ENCODE data around the gene KCNMA1.

Gene KCNMA1

DNA sequence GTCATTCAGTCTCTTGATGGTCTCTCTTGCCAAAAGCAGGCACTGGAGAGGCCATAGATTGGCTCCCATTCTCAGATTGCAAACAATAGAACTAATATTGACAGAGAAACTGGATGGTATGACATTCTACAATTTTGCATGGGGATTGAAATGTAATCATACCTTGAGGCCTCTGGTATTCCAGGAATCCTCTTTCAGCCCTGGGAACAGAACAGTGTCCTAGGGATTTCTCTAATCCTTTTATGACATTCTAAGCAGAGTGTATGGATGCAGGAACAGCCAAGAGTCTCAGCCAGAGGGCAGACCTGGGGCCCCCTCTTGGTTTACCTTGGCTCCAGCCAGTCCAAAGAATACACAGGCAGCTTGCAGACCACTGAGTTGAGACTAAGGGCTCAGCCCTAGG, 206.4 kb downstream of the KCNMA1 start:
- Histone ChIP-seq H3K79me2 (ENCODE audit: insufficient read depth, low read length) (no peaks in the 10 kb centered on the region), H4K20me1 (ENCODE audit: low read depth, low read length) (no peaks in the 10 kb centered on the region), H3K4me2 (ENCODE audit: low read depth, low read length, poor library complexity, severe bottlenecking) (no peak overlapping the region), H3K9ac (ENCODE audit: low read length) (no peak overlapping the region), H3K36me3 (ENCODE audit: low read length) (no peaks in the 10 kb centered on the region), H3F3A (ENCODE audit: insufficient read depth) (no peaks in the 10 kb centered on the region), H3K9me3 (ENCODE audit: insufficient read depth, low read length) (no peaks in the 10 kb centered on the region), H3K27me3 (ENCODE audit: low read length) (no peaks in the 10 kb centered on the region), H3K9me2 (replicated peaks; ENCODE audit: insufficient read depth, low read length) (no peaks in the 10 kb centered on the region), H3K27ac (ENCODE audit: low read depth, low read length) (no peak overlapping the region), H3K4me3 (ENCODE audit: insufficient read depth, low read length, poor library complexity, severe bottlenecking) (no peak overlapping the region), H2AFZ (ENCODE audit: low read depth, low read length, severe bottlenecking) (no peak overlapping the region)
- no peak for TF ChIP-seq CTCF (IDR thresholded peaks at IDR 0.05; ENCODE audit: insufficient read depth, low read length, poor library complexity, severe bottlenecking)
- no peak for TF ChIP-seq EZH2phosphoT487 (conservative IDR thresholded peaks at IDR 0.05; ENCODE audit: low read length)

DNA sequence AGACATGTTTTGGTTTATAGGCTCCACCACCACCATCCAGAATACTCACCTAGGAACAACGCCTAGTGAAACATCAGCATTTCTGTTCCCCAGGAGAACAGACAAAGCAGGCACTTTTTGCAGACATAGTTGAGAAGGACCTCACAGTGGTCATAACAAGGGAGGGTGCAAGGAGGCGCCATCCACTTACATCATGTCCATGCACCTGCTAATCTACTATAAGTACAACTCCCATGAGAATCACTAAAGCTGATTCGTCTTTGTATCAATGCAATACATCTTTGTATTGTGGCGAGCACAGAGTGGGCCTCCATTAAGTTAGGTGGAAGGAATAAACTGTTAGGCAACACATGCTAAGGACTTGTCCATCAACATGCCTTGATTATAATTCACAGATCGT, 207.1 kb downstream of the KCNMA1 start:
- Histone ChIP-seq H3K27me3 (ENCODE audit: low read length) (no peaks in the 10 kb centered on the region), H3K9me3 (ENCODE audit: insufficient read depth, low read length) (no peaks in the 10 kb centered on the region), H3K79me2 (ENCODE audit: insufficient read depth, low read length) (no peaks in the 10 kb centered on the region), H3K36me3 (ENCODE audit: low read length) (no peaks in the 10 kb centered on the region), H3F3A (ENCODE audit: insufficient read depth) (no peaks in the 10 kb centered on the region), H3K9ac (ENCODE audit: low read length) (no peak overlapping the region), H4K20me1 (ENCODE audit: low read depth, low read length) (no peaks in the 10 kb centered on the region), H3K27ac (ENCODE audit: low read depth, low read length) (no peak overlapping the region), H3K9me2 (replicated peaks; ENCODE audit: insufficient read depth, low read length) (no peaks in the 10 kb centered on the region), H3K4me2 (ENCODE audit: low read depth, low read length, poor library complexity, severe bottlenecking) (no peak overlapping the region), H2AFZ (ENCODE audit: low read depth, low read length, severe bottlenecking) (no peak overlapping the region), H3K4me3 (ENCODE audit: insufficient read depth, low read length, poor library complexity, severe bottlenecking) (no peak overlapping the region)
- TF ChIP-seq EZH2phosphoT487 (conservative IDR thresholded peaks at IDR 0.05; ENCODE audit: low read length) (no peak), CTCF (IDR thresholded peaks at IDR 0.05; ENCODE audit: insufficient read depth, low read length, poor library complexity, severe bottlenecking) (no peak)

DNA sequence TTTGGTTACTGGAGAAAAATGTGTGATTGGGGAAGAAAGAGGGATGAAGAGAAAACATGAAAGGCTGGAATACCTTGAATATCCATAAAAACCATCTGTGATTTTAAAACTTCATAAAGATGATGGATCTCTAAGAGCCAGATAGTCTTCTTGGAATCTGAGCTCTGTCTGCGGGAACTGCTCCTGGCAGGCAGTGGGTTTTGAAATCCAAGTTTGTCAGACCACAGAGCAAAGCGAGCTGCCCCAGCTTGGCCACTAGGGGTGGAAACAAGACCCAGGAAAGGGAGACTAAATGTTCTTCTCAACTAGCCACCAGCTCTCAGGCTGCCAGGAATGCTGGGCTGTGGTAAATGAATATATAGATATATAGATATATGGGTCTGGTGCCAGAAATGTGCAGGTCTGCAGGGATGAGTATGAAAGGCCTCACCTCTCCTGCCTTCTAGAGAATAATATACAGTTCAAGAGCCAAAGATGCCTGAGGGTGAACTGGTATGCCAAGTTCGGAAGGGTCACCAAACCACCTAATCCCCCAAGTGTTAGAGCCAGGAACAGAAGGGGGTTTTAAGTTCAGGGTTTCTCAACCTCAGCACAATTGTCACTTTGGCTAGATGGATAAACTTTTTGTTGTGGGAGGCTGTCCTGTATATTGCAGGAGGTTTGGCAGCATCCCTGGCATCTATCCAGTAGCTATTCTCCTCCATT, 208.8 kb downstream of the KCNMA1 start:
- H3K36me3 ChIP-seq (ENCODE audit: low read length) = no peaks in the 10 kb centered on the region
- no peak overlapping the region for H3K9ac ChIP-seq (ENCODE audit: low read length)
- H3K79me2 ChIP-seq (ENCODE audit: insufficient read depth, low read length) = no peaks in the 10 kb centered on the region
- no peaks in the 10 kb centered on the region for H3F3A ChIP-seq (ENCODE audit: insufficient read depth)
- no peaks in the 10 kb centered on the region for H3K27me3 ChIP-seq (ENCODE audit: low read length)
- H4K20me1 ChIP-seq (ENCODE audit: low read depth, low read length) = no peaks in the 10 kb centered on the region
- no peak overlapping the region for H2AFZ ChIP-seq (ENCODE audit: low read depth, low read length, severe bottlenecking)
- no peaks in the 10 kb centered on the region for H3K9me2 ChIP-seq (replicated peaks; ENCODE audit: insufficient read depth, low read length)
- no peak overlapping the region for H3K27ac ChIP-seq (ENCODE audit: low read depth, low read length)
- no peak for TF ChIP-seq CTCF (IDR thresholded peaks at IDR 0.05; ENCODE audit: insufficient read depth, low read length, poor library complexity, severe bottlenecking)
- no peak for TF ChIP-seq EZH2phosphoT487 (conservative IDR thresholded peaks at IDR 0.05; ENCODE audit: low read length)
- no peak overlapping the region for H3K4me2 ChIP-seq (ENCODE audit: low read depth, low read length, poor library complexity, severe bottlenecking)
- no peak overlapping the region for H3K4me3 ChIP-seq (ENCODE audit: insufficient read depth, low read length, poor library complexity, severe bottlenecking)
- no peaks in the 10 kb centered on the region for H3K9me3 ChIP-seq (ENCODE audit: insufficient read depth, low read length)

Measured in SU-DHL-6 (cell line).